Measurements from ENCODE around the gene ITPKB. TPM values are rescaled to one million over a fixed set of nuclear protein-coding genes. Genes with fewer than 3 reads are reported as not detected.

ITPKB gene
- polyA plus RNA-seq, 3 donors from 2014 or later = 14.1 to 37.8 (median 18.7) TPM

- Mint-ChIP-seq H3K9me3 (no peaks in the 10 kb centered on the region), H3K36me3 (peaks cover 0 to 3% (median 0%) of the 10 kb centered on the region in 3 donors), H3K27me3 (ENCODE audit: low read depth in 3 of 3) (peaks cover 2 to 5% (median 2%) of the 10 kb centered on the region in 3 donors), H3K4me3 (peak overlapping the region; percentile 15 to 55 (median 45)), H3K27ac (peak overlapping the region; percentile 42 to 91 (median 84)), H3K4me1 (peaks cover 73 to 82% of the 10 kb centered on the region in 2 donors)
- no peak for DNase-seq
Observed at GRCh38 chr1:226717256-226717909, 21.7 kb downstream of the ITPKB start.

GRCh38 chr1:226716577-226716976 is 22.5 kb downstream of the ITPKB start:
- Mint-ChIP-seq H3K27me3 (ENCODE audit: low read depth in 3 of 3) (peaks cover 5 to 13% (median 6%) of the 10 kb centered on the region in 3 donors), H3K4me3 (peak overlapping the region in 2 of 5 donors; percentile 38 to 55), H3K27ac (peak overlapping the region; percentile 42 to 91 (median 84)), H3K36me3 (peaks cover 0 to 3% (median 0%) of the 10 kb centered on the region in 3 donors), H3K4me1 (peaks cover 73 to 85% of the 10 kb centered on the region in 2 donors), H3K9me3 (no peaks in the 10 kb centered on the region)
- DNase-seq = no peak

GRCh38 chr1:226714148-226714547 is 24.9 kb downstream of the ITPKB start:
- Mint-ChIP-seq H3K36me3 (peaks cover 0 to 4% (median 3%) of the 10 kb centered on the region in 3 donors), H3K4me3 (no peak overlapping the region)

GRCh38 chr1:226712742-226713419 is 26.2 kb downstream of the ITPKB start:
- Mint-ChIP-seq H3K4me1 (peaks cover 92 to 99% of the 10 kb centered on the region in 2 donors), H3K27ac (peak overlapping the region; percentile 87 to 98 (median 94)), H3K27me3 (ENCODE audit: low read depth in 3 of 3) (peaks cover 10 to 22% (median 12%) of the 10 kb centered on the region in 3 donors), H3K9me3 (no peaks in the 10 kb centered on the region), H3K36me3 (peaks cover 0 to 4% (median 3%) of the 10 kb centered on the region in 3 donors), H3K4me3 (peak overlapping the region; percentile 63 to 83 (median 79))
- DNase-seq = peak in 1 of 3 donors; percentile 29

More at GRCh38 chr1:226714148-226714547, 24.9 kb downstream of the ITPKB start:
- H3K4me1 Mint-ChIP-seq = peaks cover 85 to 96% of the 10 kb centered on the region in 2 donors
- H3K27me3 Mint-ChIP-seq (ENCODE audit: low read depth in 3 of 3) = peaks cover 10 to 21% (median 12%) of the 10 kb centered on the region in 3 donors
- peak overlapping the region; percentile 85 to 94 (median 90) for H3K27ac Mint-ChIP-seq
- no peak for DNase-seq
- H3K9me3 Mint-ChIP-seq = no peaks in the 10 kb centered on the region

- peaks cover 10 to 22% (median 12%) of the 10 kb centered on the region in 3 donors for H3K27me3 Mint-ChIP-seq (ENCODE audit: low read depth in 3 of 3)
- peak overlapping the region; percentile 63 to 83 (median 79) for H3K4me3 Mint-ChIP-seq
- H3K36me3 Mint-ChIP-seq = peaks cover 0 to 6% (median 4%) of the 10 kb centered on the region in 3 donors
- DNase-seq = peak; percentile 54 to 59 (median 58)
- no peaks in the 10 kb centered on the region for H3K9me3 Mint-ChIP-seq
- peaks cover 91 to 99% of the 10 kb centered on the region in 2 donors for H3K4me1 Mint-ChIP-seq
- peak overlapping the region; percentile 87 to 98 (median 94) for H3K27ac Mint-ChIP-seq
Observed at GRCh38 chr1:226711976-226712741, 26.9 kb downstream of the ITPKB start.

- Mint-ChIP-seq H3K4me1 (peaks cover 85 to 91% of the 10 kb centered on the region in 2 donors), H3K27me3 (ENCODE audit: low read depth in 3 of 3) (peaks cover 10 to 22% (median 12%) of the 10 kb centered on the region in 3 donors), H3K9me3 (no peaks in the 10 kb centered on the region), H3K27ac (peak overlapping the region; percentile 69 to 94 (median 90)), H3K4me3 (peak overlapping the region in 4 of 5 donors; percentile 10 to 61 (median 21)), H3K36me3 (peaks cover 0 to 11% (median 4%) of the 10 kb centered on the region in 3 donors)
- no peak for DNase-seq
Observed at GRCh38 chr1:226710501-226710900, 28.6 kb downstream of the ITPKB start.

GRCh38 chr1:226709953-226710352 is 29.1 kb downstream of the ITPKB start:
- peak overlapping the region; percentile 81 to 94 (median 88) for H3K27ac Mint-ChIP-seq
- peaks cover 10 to 22% (median 12%) of the 10 kb centered on the region in 3 donors for H3K27me3 Mint-ChIP-seq (ENCODE audit: low read depth in 3 of 3)
- H3K4me3 Mint-ChIP-seq = peak overlapping the region; percentile 29 to 61 (median 39)
- peaks cover 83 to 91% of the 10 kb centered on the region in 2 donors for H3K4me1 Mint-ChIP-seq
- H3K36me3 Mint-ChIP-seq = peaks cover 0 to 12% (median 4%) of the 10 kb centered on the region in 3 donors
- no peak for DNase-seq
- H3K9me3 Mint-ChIP-seq = no peaks in the 10 kb centered on the region

GRCh38 chr1:226708967-226709396 is 30.1 kb downstream of the ITPKB start:
- Mint-ChIP-seq H3K27ac (peak overlapping the region; percentile 81 to 94 (median 88)), H3K9me3 (no peaks in the 10 kb centered on the region), H3K4me1 (peaks cover 83 to 91% of the 10 kb centered on the region in 2 donors), H3K36me3 (peaks cover 0 to 9% (median 4%) of the 10 kb centered on the region in 3 donors), H3K27me3 (ENCODE audit: low read depth in 3 of 3) (peaks cover 10 to 22% (median 12%) of the 10 kb centered on the region in 3 donors), H3K4me3 (peak overlapping the region in 3 of 5 donors; percentile 2 to 69 (median 61))
- no peak for DNase-seq

GRCh38 chr1:226708342-226708780 is 30.7 kb downstream of the ITPKB start:
- Mint-ChIP-seq H3K4me3 (peak overlapping the region in 4 of 5 donors; percentile 1 to 69 (median 23)), H3K27ac (peak overlapping the region; percentile 81 to 94 (median 88)), H3K4me1 (peaks cover 82 to 91% of the 10 kb centered on the region in 2 donors), H3K9me3 (no peaks in the 10 kb centered on the region), H3K27me3 (ENCODE audit: low read depth in 3 of 3) (peaks cover 10 to 20% (median 12%) of the 10 kb centered on the region in 3 donors), H3K36me3 (peaks cover 0 to 9% (median 4%) of the 10 kb centered on the region in 3 donors)
- no peak for DNase-seq

- Mint-ChIP-seq H3K27ac (peak overlapping the region in 1 of 6 donors; percentile 10), H3K27me3 (ENCODE audit: low read depth in 3 of 3) (peaks cover 9 to 13% (median 11%) of the 10 kb centered on the region in 3 donors), H3K4me3 (no peak overlapping the region), H3K36me3 (peaks cover 0 to 9% (median 4%) of the 10 kb centered on the region in 3 donors), H3K4me1 (peaks cover 80 to 89% of the 10 kb centered on the region in 2 donors), H3K9me3 (no peaks in the 10 kb centered on the region)
- DNase-seq = no peak
Observed at GRCh38 chr1:226706684-226707083, 32.4 kb downstream of the ITPKB start.

GRCh38 chr1:226704169-226704937 is 34.7 kb downstream of the ITPKB start:
- Mint-ChIP-seq H3K4me1 (peaks cover 75 to 87% of the 10 kb centered on the region in 2 donors), H3K9me3 (no peaks in the 10 kb centered on the region), H3K4me3 (peak overlapping the region; percentile 76 to 93 (median 86)), H3K36me3 (peaks cover 0 to 9% (median 0%) of the 10 kb centered on the region in 3 donors), H3K27ac (peak overlapping the region; percentile 89 to 99 (median 94)), H3K27me3 (ENCODE audit: low read depth in 3 of 3) (peaks cover 4 to 7% (median 5%) of the 10 kb centered on the region in 3 donors)
- DNase-seq = no peak
